HG03432 (cell line): Measurements from ENCODE around the gene MYO1D.

ENCODE experiments used
- ATAC-seq: cut with Tn5 transposase; IDR thresholded peaks from one replicate; pipeline ENCODE4 v1.9.1; 2021; ENCODE audit warnings: mild to moderate bottlenecking, moderate library complexity; ENCODE audit not compliant: unreplicated experiment

The MYO1D gene

GRCh38 chr17:32493976-32494513, 382.9 kb downstream of the MYO1D start:
- no peak for ATAC-seq

DNA sequence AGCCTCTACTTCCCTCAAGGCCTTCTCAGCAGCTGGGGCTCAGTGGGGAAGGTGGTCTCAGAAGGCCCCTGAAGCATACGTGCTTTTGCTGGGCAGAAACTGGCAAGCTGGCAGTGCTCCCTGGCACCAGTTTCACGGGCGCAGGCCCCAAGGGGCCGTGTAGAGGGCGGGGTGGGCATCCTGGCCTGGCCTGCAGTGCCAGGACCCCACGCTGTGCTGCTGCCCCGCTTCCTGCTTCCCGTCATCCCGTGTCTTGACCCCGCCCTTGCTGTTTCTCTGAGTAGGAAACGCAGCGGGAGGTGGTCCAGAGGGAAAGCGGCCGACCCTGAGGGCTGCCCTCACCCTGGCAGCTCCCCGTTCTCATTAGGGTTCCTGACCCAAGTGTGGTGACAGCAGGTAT, 383.4 kb downstream of the MYO1D start:
- no peak for ATAC-seq

DNA sequence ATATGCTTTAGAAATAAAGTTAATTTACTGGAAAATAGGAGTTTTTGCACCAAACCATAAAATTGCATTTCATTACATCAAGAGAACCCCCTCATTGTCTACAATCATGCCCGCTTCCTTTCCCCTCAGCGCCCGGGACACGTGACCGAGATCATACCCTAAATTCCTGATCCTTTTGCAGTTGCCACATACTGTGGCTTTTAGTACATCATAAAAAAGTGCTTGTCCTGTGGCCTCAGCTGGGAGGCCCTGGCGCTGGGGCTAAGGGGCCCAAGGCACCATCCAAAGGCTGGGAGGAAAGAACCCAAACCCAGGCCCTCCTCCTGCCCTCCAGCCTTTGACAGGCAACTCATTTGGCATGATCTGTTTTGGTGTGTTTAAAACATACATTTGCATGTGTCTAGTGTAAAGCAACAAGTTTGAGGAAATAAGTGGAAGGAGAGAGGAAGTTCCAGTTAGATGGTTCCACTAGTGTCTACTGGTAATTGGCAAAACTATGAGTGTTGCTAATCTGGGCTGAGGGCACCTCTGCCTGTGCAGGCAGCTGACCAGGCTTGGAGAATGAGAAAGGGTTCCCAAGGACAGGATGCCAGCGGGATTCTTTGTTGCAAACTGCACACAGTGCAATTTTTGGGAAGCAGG, 384.2 kb downstream of the MYO1D start:
- no peak for ATAC-seq

GRCh38 chr17:32492264-32492589, 384.7 kb downstream of the MYO1D start:
- ATAC-seq: no peak

DNA sequence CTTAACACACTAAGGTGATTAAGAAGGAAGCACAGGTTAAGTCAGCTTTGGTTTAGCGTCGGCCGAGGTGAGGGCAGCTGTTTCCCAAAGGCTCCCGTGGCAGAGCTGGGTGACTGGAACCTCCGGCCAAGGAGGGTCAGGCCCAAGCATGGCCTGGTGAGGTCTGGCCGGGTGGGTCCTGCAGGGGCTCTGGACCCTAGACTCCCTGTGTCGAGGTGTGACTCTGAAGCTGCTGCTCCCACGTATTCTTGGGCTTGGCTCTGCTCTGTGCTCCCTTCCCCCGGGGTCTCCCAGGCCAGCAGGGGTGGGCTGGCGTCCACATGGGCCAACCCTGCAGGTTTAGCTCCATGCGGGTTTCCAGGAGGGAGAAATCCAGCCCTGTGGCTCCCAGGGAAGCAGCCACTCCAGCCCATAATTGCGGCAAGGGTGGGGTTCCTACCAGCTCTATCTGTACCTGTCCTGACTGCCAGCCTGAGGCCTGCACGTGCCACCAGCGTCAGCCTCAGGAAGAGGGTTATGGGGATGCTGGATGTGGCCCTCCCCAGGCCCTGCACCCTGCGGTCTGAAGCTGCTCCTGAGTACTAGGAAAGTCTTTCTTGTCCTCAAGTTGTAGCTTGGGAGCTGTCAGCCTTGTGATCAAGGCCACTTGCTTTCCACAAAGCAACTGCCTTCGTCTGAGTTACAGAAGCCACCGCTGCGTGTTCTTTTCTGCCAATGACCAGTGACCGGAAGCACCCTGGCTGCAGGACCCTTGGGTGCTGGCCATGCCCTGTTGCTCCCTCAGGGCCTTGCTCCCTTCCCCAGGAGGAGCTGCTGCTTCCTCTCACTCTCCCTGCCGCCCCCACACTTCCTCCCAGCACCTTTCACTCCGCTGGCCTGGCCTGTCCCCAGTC, 385.3 kb downstream of the MYO1D start:
- no peak for ATAC-seq

GRCh38 chr17:32490101-32490482, 386.8 kb downstream of the MYO1D start:
- no peak for ATAC-seq

DNA sequence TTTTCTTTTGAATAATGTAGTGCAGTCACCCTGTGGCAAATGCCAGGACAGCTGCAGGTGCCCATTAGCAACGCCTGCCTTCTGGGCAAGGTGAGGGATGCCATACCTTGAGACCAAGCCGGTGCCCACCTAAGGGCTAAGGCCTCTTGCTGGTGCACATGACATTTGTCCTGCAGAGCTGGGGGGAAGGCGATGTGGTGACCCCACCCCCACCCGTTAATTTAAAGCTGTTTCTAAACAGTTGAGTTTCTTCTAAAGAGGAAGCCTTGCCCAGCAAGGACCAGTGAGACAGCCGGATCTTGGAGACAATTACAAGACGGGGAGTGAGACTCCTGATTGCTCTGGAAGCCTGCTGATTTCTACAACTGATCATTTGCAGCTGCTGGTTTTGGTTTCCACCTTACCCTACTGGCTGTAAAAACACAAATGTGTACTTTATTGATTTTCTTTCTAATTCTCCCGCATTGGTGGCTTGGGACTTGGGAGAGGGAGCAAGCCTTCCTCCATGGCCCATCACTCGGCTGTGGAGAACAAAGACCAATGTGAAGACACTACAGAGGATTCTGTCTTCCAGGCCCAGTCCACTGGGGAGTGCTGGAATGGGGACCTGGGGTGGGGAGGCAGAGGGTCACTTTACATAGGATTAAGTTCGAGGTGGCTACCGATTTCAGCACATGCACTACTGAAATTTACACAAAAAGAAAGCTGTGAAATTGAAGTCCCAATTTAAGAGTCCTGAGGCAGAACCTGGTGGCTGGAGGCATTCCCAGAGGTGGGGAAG, 387.4 kb downstream of the MYO1D start:
- no peak for ATAC-seq

DNA sequence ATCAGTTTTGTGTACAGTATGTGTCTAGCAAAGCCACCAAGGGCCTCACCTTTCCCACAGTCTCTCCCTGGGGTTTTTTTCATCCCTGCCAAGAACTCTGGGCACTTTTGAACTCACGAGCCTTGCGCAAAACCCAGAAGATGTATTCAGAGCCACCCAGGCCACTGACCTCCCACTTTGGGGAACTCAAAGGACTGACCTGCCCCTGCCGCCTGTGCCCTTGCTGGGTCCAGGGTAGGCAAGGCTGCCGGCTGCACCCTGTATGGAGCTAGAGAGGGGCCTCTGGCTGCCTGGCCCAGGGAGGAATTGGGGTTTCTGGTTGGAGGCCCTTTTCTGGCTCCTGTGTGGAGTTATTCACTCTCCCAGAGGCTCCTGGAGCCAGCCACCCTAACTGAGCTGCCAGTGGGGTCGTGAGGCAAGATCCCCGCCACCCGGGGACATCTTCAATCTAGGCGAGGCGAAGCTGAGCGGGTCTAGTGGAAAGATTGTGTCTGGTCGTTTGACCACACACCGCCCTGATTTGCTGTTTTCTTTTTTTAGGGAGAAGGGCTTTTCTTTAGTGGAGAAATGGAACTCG, 388.2 kb downstream of the MYO1D start:
- ATAC-seq: no peak

- ATAC-seq: no peak
Measured at GRCh38 chr17:32488177-32488542, 388.8 kb downstream of the MYO1D start.

DNA sequence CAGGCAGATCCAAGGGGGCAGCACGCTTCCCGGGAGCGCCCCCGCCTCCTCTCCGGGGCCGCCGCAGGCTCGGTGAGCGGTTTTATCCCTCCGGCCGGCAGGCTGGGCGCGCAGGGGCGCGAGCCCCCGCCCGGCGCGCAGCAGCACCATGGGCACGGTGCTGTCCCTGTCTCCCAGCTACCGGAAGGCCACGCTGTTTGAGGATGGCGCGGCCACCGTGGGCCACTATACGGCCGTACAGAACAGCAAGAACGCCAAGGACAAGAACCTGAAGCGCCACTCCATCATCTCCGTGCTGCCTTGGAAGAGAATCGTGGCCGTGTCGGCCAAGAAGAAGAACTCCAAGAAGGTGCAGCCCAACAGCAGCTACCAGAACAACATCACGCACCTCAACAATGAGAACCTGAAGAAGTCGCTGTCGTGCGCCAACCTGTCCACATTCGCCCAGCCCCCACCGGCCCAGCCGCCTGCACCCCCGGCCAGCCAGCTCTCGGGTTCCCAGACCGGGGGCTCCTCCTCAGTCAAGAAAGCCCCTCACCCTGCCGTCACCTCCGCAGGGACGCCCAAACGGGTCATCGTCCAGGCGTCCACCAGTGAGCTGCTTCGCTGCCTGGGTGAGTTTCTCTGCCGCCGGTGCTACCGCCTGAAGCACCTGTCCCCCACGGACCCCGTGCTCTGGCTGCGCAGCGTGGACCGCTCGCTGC, 389.3 kb downstream of the MYO1D start:
- peak; percentile 28 for ATAC-seq

DNA sequence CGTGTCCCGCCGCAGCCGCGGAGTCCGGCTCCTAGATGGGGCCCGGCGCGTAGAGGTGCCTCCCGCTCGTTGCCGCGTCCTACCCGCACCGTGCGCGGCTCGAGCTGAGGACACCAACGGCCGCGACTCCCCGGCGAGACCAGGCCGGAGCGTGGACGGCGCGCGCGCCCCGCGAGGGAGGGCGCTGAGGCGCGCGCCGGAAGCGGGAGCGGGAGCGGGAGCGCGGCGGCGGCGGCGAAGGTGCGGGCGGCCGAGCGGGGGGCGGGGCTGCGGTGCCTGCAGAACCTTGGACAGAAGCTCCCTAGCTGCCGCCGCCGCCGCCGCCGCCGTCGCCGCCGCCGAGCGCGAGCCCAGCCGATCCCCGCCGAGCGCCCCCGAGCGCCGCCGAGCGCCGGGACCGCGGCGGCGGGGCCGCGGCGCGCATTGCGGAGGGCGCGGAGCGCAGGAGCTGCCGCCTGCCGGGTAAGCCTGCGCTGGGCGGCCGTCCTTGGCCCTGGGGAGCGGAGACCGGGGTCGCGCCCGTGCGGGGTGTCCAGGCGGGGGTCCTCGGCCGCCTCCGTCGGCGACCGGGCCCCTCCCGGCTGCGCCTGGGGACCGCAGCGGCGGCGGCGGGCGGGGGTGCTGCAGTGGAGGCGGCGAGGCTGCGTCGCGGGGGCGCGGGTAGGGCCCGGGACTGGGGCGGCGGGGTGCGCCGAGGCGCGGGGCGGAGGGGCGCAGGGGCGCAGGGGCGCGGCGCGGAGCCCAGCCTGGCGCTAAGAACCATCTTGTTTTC, 390.0 kb downstream of the MYO1D start, which contains the start of gene CDK5R1:
Gene CDK5R1 (plus strand): TSS at position 293 of the 772 bp plus-strand sequence. CDS start 628 bp downstream, outside the sequence.
- ATAC-seq: peak; percentile 69

GRCh38 chr17:32486111-32486700, 390.7 kb downstream of the MYO1D start:
- peak; percentile 55 for ATAC-seq

GRCh38 chr17:32485261-32486110, 391.4 kb downstream of the MYO1D start:
- ATAC-seq: no peak

DNA sequence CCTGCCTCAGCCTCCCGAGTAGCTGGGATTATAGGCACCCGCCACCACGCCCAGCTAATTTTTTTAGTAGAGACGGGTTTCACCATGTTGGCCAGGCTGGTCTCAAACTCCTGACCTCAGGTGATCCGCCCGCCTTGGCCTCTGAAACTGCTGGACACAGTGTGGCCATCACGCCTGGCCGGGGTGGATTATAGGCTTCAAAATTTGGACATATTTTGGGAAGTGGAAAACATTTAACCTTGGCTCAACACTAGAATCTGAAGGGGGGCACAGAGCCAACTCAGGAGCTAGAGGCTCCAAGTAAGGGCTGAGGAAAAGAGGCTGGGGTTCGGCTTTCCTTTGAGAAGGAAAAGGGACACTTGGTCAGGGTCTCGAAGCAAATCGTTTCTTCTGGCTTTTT, 392.3 kb downstream of the MYO1D start:
- no peak for ATAC-seq

DNA sequence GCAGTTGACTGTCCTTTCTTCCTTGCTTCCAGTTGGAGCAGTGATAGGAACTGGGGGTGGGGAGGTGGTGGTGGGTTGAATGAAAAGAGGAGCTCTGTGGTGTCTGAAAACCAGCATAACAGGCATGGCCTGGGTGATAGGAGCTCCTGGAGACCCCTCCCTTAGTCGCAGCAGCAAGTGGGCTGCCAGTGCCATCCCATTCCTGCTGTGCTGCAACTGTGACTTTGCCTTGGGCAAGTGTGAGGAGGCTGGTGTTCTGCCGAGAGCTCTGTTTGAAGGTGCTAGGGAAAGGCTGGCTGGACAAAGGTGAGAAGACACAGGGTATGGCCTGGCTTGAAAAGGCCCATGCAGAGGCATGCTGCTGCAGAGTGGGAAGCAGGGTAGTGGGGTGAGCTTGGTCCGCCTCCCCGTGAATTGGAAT, 392.9 kb downstream of the MYO1D start:
- ATAC-seq: no peak

- no peak for ATAC-seq
Measured at GRCh38 chr17:32483451-32484019, 393.4 kb downstream of the MYO1D start.

DNA sequence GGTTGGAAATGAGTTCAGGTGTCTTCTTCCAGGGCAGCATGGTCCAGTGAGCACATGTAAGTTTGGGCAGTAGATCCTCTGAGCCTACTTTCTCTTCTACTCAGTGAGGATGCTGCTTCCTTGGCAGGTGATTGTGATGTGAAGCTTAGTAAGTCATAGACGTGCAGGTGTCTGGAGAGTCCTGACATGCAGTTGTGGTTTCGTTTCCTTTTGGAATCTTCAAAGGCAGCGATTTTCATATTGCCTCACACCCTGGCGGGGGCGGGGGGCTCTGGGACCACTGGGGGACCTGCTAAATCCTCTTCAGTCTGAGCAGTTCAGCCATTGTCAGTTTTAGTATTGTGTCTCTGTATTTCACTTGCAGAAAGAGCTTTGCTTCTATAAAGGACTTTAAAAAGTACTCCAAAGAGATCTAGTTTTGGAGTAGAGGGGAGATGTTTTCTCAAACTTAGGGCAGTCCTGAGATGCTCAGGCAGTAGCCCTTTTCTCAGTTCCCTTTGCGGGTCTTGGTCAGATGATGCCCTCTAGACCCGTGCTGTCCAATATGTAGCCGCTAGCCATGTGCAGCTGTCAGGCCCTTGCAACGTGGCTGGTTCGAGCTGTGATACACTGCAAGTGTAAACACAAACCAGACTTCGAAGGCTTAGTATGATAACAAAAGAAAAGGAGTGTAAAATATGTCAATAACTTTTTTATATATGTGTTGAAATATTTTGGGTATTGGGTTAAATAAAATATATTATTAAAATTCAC, 394.2 kb downstream of the MYO1D start:
- no peak for ATAC-seq
